ENCODE data around the gene METTL26.

METTL26 gene

GRCh38 chr16:636206-637080 is at the start of gene METTL26:
TSS of gene METTL26 (minus strand) at chr16:636305. CDS start at chr16:636290, 15 bp downstream.
- peak; percentile 68 for DNase-seq

- peak; percentile 63 for DNase-seq
Observed at GRCh38 chr16:684961-685696, 49.0 kb upstream of the METTL26 start.

GRCh38 chr16:684071-684794 is 48.1 kb upstream of the METTL26 start, which contains the start of gene JMJD8:
TSS of gene JMJD8 (minus strand) at chr16:684334. CDS start at chr16:684319, 15 bp downstream.
- DNase-seq: peak; percentile 83

- DNase-seq: no peak
Observed at GRCh38 chr16:683396-684070, 47.4 kb upstream of the METTL26 start.

GRCh38 chr16:682493-683395 is 46.6 kb upstream of the METTL26 start:
- DNase-seq: no peak

- DNase-seq: no peak
Observed at GRCh38 chr16:681746-682427, 45.8 kb upstream of the METTL26 start.

- no peak for DNase-seq
Observed at GRCh38 chr16:680967-681745, 45.1 kb upstream of the METTL26 start.

- DNase-seq: no peak
Observed at GRCh38 chr16:680625-680945, 44.5 kb upstream of the METTL26 start.

GRCh38 chr16:679814-680624 is 43.9 kb upstream of the METTL26 start, which contains the start of gene STUB1:
TSS of gene STUB1 (plus strand) at chr16:680410. CDS start at chr16:680526, 116 bp downstream.
- DNase-seq: peak; percentile 26

- DNase-seq: no peak
Observed at GRCh38 chr16:678858-679813, 43.0 kb upstream of the METTL26 start.

- no peak for DNase-seq
Observed at GRCh38 chr16:678209-678857, 42.2 kb upstream of the METTL26 start.

GRCh38 chr16:677316-678190 is 41.4 kb upstream of the METTL26 start:
- DNase-seq: peak; percentile 81

GRCh38 chr16:676913-677312 is 40.8 kb upstream of the METTL26 start:
- DNase-seq: peak; percentile 88

GRCh38 chr16:676565-676902 is 40.4 kb upstream of the METTL26 start:
- DNase-seq: no peak

GRCh38 chr16:675884-676564 is 39.9 kb upstream of the METTL26 start:
- no peak for DNase-seq
